ENCODE measurements around the gene ARID5B.

DNA sequence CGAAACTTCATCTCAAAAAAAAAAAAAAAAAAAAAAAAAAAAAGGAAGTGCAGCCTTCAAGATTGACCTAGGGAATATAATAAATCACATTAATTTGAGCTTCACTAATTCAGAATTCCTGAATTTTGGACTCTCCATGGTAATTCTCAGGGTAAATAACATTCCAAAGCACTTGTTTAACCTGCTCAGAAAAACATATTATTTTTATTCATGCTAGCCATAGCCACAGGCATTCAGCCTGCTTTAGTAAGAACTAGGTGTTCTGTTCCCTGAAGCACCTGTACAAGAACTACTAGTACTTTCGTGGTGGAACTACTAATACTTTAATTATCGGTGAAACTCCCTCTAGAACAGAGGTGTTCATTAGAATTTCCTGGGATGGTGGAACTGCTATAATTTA, 197.8 kb downstream of the ARID5B start:
- no peak for TF ChIP-seq EZH2phosphoT487 (IDR thresholded peaks at IDR 0.05; ENCODE audit: low read length)
- TF ChIP-seq, protein P1, sequence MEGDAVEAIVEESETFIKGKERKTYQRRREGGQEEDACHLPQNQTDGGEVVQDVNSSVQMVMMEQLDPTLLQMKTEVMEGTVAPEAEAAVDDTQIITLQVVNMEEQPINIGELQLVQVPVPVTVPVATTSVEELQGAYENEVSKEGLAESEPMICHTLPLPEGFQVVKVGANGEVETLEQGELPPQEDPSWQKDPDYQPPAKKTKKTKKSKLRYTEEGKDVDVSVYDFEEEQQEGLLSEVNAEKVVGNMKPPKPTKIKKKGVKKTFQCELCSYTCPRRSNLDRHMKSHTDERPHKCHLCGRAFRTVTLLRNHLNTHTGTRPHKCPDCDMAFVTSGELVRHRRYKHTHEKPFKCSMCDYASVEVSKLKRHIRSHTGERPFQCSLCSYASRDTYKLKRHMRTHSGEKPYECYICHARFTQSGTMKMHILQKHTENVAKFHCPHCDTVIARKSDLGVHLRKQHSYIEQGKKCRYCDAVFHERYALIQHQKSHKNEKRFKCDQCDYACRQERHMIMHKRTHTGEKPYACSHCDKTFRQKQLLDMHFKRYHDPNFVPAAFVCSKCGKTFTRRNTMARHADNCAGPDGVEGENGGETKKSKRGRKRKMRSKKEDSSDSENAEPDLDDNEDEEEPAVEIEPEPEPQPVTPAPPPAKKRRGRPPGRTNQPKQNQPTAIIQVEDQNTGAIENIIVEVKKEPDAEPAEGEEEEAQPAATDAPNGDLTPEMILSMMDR (IDR thresholded peaks at IDR 0.05; ENCODE audit: low read length): no peak
